ENCODE results near the gene ZBTB16.

The ZBTB16 gene

DNA sequence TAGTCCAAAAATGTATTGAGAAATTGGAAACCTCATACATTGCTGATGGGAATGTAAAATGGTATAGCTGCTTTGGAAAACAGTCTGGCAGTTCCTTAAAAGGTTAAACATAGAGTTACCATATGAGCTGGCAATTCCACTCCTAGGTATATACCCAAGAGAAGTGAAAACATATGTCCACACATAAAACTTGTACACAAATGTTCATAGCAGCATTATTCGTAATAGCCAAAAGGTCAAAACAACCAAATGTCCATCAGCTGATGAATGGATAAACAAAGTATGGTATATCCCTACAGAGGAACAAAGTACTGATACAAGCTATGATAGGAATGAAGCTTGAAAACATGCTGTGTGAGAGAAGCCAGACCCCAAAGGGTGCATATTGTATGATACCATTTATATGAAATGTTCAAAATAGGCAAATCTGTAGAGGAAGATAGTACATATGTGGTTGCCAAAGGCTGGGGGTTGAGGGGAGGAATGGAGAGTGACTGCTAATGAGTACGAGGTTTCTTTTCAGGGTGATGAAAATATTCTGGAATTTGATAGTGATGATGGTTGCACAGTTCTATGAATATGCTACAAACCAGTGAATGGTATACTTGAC lies 85.8 kb downstream of the ZBTB16 start:
- TF ChIP-seq, protein P1, sequence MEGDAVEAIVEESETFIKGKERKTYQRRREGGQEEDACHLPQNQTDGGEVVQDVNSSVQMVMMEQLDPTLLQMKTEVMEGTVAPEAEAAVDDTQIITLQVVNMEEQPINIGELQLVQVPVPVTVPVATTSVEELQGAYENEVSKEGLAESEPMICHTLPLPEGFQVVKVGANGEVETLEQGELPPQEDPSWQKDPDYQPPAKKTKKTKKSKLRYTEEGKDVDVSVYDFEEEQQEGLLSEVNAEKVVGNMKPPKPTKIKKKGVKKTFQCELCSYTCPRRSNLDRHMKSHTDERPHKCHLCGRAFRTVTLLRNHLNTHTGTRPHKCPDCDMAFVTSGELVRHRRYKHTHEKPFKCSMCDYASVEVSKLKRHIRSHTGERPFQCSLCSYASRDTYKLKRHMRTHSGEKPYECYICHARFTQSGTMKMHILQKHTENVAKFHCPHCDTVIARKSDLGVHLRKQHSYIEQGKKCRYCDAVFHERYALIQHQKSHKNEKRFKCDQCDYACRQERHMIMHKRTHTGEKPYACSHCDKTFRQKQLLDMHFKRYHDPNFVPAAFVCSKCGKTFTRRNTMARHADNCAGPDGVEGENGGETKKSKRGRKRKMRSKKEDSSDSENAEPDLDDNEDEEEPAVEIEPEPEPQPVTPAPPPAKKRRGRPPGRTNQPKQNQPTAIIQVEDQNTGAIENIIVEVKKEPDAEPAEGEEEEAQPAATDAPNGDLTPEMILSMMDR (IDR thresholded peaks at IDR 0.05; ENCODE audit: extremely low read depth, insufficient read depth, missing control alignments), result no peak

DNA sequence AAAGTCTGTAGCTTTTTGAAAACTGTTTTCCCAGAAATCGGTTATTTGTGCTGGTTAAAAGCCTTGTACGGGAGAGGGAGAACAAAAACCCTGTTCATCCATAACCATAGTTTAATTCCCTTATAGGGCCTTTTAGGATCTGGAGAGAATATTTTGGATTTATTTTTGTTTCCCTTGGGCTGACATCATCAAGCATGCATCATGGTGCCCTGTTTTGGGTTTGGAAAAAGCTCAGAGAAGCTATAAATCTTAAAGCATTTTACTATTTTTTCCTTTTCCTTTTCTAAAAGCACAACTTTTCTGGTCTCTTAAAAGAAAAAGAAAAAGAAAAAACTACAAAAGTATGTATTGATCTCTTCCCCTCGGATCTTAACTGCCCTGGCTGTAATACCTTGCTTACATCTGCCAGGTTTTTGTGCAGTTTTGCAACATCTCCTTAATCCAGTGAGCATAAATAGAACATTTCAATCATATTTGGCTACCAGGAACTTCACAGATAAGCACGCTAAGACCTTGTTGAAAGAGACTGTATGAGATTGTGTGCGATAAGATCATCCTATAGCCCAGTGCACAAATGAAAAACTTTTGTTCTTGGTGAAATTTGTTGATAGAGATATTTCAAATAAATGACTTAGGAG lies 88.0 kb downstream of the ZBTB16 start:
- TF ChIP-seq, protein P1 (IDR thresholded peaks at IDR 0.05; ENCODE audit: extremely low read depth, insufficient read depth, missing control alignments), result no peak
- in situ Hi-C loops (cut with MboI; ENCODE audit: low pct_unique_long_range_greater_than_20kb, low sequenced_read_pairs, unreplicated experiment), result no loop called here
- DNase-seq (ENCODE audit: low spot score), result no peak

More for the DNA sequence above, 85.8 kb downstream of the ZBTB16 start:
- in situ Hi-C loops (cut with MboI; ENCODE audit: low pct_unique_long_range_greater_than_20kb, low sequenced_read_pairs, unreplicated experiment), result no loop called here
- DNase-seq (ENCODE audit: low spot score), result no peak

DNA sequence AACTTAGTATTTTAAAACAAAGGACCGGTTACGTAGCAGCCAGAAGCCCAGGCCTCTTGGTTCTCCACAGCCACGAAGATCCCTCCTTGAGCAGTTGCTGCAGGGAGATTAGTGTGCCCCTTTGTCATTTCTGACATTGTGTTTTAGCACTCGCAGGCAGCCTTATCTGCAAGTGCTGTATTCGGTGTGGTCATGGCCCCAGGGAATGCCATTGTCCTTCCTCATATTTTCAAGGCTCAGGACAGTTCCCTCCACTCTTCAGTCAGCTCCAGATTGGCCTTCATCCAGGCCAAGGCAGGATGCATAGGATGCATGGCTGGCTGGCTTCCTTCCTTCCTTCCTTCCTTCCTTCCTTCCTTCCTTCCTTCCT lies 88.5 kb downstream of the ZBTB16 start:
- TF ChIP-seq, protein P1 (IDR thresholded peaks at IDR 0.05; ENCODE audit: extremely low read depth, insufficient read depth, missing control alignments), result no peak
- in situ Hi-C loops (cut with MboI; ENCODE audit: low pct_unique_long_range_greater_than_20kb, low sequenced_read_pairs, unreplicated experiment), result no loop called here
- DNase-seq (ENCODE audit: low spot score), result no peak

DNA sequence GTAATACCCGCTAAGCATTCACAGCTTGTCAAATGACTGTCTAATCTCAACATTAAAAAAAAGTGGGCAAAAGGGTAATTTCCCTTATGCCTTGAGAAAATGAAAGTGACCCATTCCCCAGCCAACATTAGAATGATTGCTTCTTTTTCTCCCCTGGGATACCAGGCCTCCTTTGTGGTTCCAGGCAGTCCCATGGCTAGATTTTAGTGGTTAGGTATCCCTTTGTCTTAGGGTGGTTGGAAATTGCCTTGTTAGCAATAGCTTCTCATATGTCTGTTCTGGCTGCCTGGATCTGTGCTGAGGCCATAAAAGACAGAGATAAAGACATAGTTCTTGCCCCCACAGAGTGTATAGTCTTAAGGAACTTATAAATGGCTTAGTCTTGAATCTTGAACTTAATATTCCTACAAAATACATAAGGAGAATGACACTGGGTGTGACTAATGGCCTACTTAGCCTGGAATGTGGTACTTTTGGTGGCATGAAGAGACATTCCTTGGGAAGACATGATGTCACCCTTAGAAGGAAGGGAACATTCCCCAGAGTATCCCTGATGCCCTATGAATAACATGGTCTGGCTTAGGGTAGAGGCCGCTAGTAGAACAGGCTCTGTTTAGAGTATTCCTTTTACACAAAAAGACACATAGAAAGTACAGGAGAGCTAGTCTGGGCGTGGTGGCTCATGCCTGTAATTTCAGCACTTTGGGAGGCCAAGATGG lies 90.3 kb downstream of the ZBTB16 start:
- TF ChIP-seq, protein P1 (IDR thresholded peaks at IDR 0.05; ENCODE audit: extremely low read depth, insufficient read depth, missing control alignments), result no peak
- in situ Hi-C loops (cut with MboI; ENCODE audit: low pct_unique_long_range_greater_than_20kb, low sequenced_read_pairs, unreplicated experiment), result no loop called here
- DNase-seq (ENCODE audit: low spot score), result no peak

DNA sequence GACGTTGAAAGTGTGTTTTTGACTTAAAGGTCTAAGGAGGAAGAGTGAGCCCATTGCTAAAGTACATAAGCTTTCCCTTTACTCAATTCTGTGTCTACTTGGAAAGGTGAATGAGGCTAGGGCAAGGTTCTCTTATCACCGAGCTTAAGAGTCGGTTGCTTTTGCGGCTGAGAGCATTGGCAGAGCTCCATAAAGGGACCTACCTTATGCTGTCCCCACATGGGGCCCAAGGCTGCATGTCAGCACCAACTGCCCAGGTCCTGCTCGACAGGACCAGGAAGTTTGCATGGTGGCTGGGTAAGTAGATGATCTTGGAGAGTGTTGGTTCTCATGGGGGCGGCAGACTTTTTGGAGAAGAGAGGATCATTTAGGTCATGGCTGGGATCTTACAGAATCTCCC lies 91.2 kb downstream of the ZBTB16 start:
- TF ChIP-seq, protein P1 (IDR thresholded peaks at IDR 0.05; ENCODE audit: extremely low read depth, insufficient read depth, missing control alignments), result no peak
- in situ Hi-C loops (cut with MboI; ENCODE audit: low pct_unique_long_range_greater_than_20kb, low sequenced_read_pairs, unreplicated experiment), result no loop called here
- DNase-seq (ENCODE audit: low spot score), result no peak

DNA sequence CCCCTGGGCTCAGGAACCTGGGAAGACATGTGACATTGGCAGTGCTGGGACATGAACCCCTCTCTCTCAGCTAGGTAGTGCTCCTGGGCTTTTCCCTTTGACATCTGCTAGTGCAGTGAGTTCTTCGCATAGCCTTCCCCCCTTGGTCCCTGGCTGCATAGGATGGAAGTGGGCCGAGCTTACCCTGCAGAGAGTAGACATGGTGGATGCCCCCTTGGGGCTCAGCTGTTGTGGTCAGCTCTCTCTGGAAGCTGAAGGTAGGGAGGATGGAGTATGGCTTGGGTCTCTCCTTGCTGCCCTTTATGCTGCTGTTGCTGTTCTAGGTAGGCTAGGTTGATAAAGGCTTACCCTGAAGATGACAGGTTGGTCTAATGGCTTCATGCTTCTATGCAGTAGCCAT lies 92.1 kb downstream of the ZBTB16 start:
- no peak for DNase-seq (ENCODE audit: low spot score)
- in situ Hi-C loops (cut with MboI; ENCODE audit: low pct_unique_long_range_greater_than_20kb, low sequenced_read_pairs, unreplicated experiment), result no loop called here
- TF ChIP-seq, protein P1 (IDR thresholded peaks at IDR 0.05; ENCODE audit: extremely low read depth, insufficient read depth, missing control alignments), result no peak
